GM19099 (cell line): ENCODE measurements around the gene ACADL.

ENCODE experiments used
- POLR2A ChIP-seq: IDR thresholded peaks from 3 replicates; pipeline ENCODE4 v1.6.1; 2011; ENCODE audit warnings: low read depth; ENCODE audit not compliant: insufficient read length; ENCODE audit errors: extremely low read depth

Gene ACADL

GRCh38 chr2:210224591-210224940 lies 681 bp downstream of the ACADL start:
- TF ChIP-seq POLR2A = no peak

GRCh38 chr2:210215120-210215519 lies 10.1 kb downstream of the ACADL start:
- no peak for TF ChIP-seq POLR2A

- TF ChIP-seq POLR2A = no peak
Observed at GRCh38 chr2:210210185-210210584, 15.1 kb downstream of the ACADL start.

GRCh38 chr2:210207929-210208328 lies 17.3 kb downstream of the ACADL start:
- no peak for TF ChIP-seq POLR2A

GRCh38 chr2:210203558-210203957 lies 21.7 kb downstream of the ACADL start:
- TF ChIP-seq POLR2A = no peak

- no peak for TF ChIP-seq POLR2A
Observed at GRCh38 chr2:210203147-210203546, 22.1 kb downstream of the ACADL start.

- TF ChIP-seq POLR2A = no peak
Observed at GRCh38 chr2:210199854-210200253, 25.4 kb downstream of the ACADL start.

GRCh38 chr2:210199186-210199765 lies 26.0 kb downstream of the ACADL start:
- TF ChIP-seq POLR2A = no peak

GRCh38 chr2:210198326-210198725 lies 26.9 kb downstream of the ACADL start:
- TF ChIP-seq POLR2A = no peak

- TF ChIP-seq POLR2A = no peak
Observed at GRCh38 chr2:210197720-210198119, 27.5 kb downstream of the ACADL start.

- no peak for TF ChIP-seq POLR2A
Observed at GRCh38 chr2:210195101-210195852, 30.0 kb downstream of the ACADL start.

GRCh38 chr2:210190345-210190744 lies 34.9 kb downstream of the ACADL start:
- TF ChIP-seq POLR2A = no peak

- no peak for TF ChIP-seq POLR2A
Observed at GRCh38 chr2:210189452-210190138, 35.7 kb downstream of the ACADL start.

- no peak for TF ChIP-seq POLR2A
Observed at GRCh38 chr2:210188755-210189154, 36.5 kb downstream of the ACADL start.

GRCh38 chr2:210188190-210188589 lies 37.1 kb downstream of the ACADL start:
- no peak for TF ChIP-seq POLR2A

- no peak for TF ChIP-seq POLR2A
Observed at GRCh38 chr2:210180477-210180876, 44.8 kb downstream of the ACADL start.

GRCh38 chr2:210179351-210179990 lies 45.8 kb downstream of the ACADL start:
- TF ChIP-seq POLR2A = no peak

- TF ChIP-seq POLR2A = no peak
Observed at GRCh38 chr2:210177769-210178168, 47.5 kb downstream of the ACADL start.
